H1 (cell line): ENCODE measurements around the gene SRP9. TPM values are rescaled to one million over a fixed set of nuclear protein-coding genes. Genes with fewer than 3 reads are reported as not detected.

Experiments used
- CTCF ChIA-PET: fragments of 300-600 bp; sonication (Branson Sonifier 250); formaldehyde crosslinking; loops from one replicate; lab custom pipeline; 2021; ENCODE audit not compliant: partially characterized antibody; lab: Charles Lee
- POLR2A ChIA-PET: fragments of 300-600 bp; sonication (Branson Sonifier 250); formaldehyde crosslinking; loops from one replicate; lab custom pipeline; 2021; ENCODE audit warnings: inconsistent platforms; ENCODE audit not compliant: partially characterized antibody; lab: Charles Lee
- DNase-seq, 2 experiments: peaks; one replicate each; pipeline versions ENCODE4 v3.0.0 to v3.0.0-alpha.2; 2010 to 2022; ENCODE audit warnings: low spot score in 2 of 2, low read depth in 1 of 2, mixed read lengths in 1 of 2
- FAIRE-seq: peaks from 2 replicates; lab custom pipeline; 2011; peaks lifted over from hg19 to GRCh38; lab: Jason Lieb, UNC
- H2AFZ ChIP-seq: 2 replicates; pipeline ENCODE4 v1.8.1; 2012; ENCODE audit warnings: low read length, inconsistent platforms
- H2AK5ac ChIP-seq: 2 replicates; pipeline ENCODE4 v1.6.1; 2013; ENCODE audit warnings: low read depth, low read length
- H2BK120ac ChIP-seq: replicated peaks from 2 replicates; pipeline ENCODE3; 2013; ENCODE audit warnings: low read depth, low read length, inconsistent platforms
- H2BK12ac ChIP-seq: 2 replicates; pipeline ENCODE4 v1.6.1; 2013; ENCODE audit warnings: low read depth, low read length
- H2BK15ac ChIP-seq: 2 replicates; pipeline ENCODE4 v1.6.1; 2013; ENCODE audit warnings: low read length
- H2BK20ac ChIP-seq: 2 replicates; pipeline ENCODE4 v1.6.1; 2013; ENCODE audit warnings: low read length
- H2BK5ac ChIP-seq: 2 replicates; pipeline ENCODE4 v1.6.1; 2013; ENCODE audit warnings: low read depth, low read length
- H3K14ac ChIP-seq: 2 replicates; pipeline ENCODE4 v1.6.1; 2013; ENCODE audit warnings: inconsistent platforms; ENCODE audit not compliant: insufficient read length
- H3K18ac ChIP-seq: 2 replicates; pipeline ENCODE4 v1.6.1; 2013; ENCODE audit warnings: low read length; ENCODE audit errors: extremely low read depth
- H3K23ac ChIP-seq: 2 replicates; pipeline ENCODE4 v1.6.1; 2013; ENCODE audit warnings: inconsistent platforms; ENCODE audit not compliant: insufficient read length
- H3K23me2 ChIP-seq: 2 replicates; pipeline ENCODE4 v1.6.1; 2013; ENCODE audit warnings: low read depth, low read length
- H3K27ac ChIP-seq: 2 replicates; pipeline ENCODE4 v1.6.1; 2011; ENCODE audit warnings: low read depth, low read length, inconsistent platforms
- H3K27me3 ChIP-seq, 4 experiments: replicated peaks in 1 of 4; 1 replicate in 1 of 4; 2 replicates in 3 of 4; pipeline versions ENCODE4 v1.6.1 to v1.8.1; 2011 to 2013; ENCODE audit warnings: low read length in 3 of 4, mild to moderate bottlenecking in 3 of 4, inconsistent platforms in 2 of 4, mixed read lengths in 2 of 4, moderate library complexity in 1 of 4; ENCODE audit not compliant: control insufficient read depth in 3 of 4, insufficient read depth in 3 of 4; ENCODE audit errors: extremely low read depth in 1 of 4
- H3K36me3 ChIP-seq, 4 experiments: 2 replicates each; pipeline versions ENCODE4 v1.6.1 to v1.8.1; 2011 to 2013; ENCODE audit warnings: mild to moderate bottlenecking in 4 of 4, low read length in 3 of 4, moderate library complexity in 2 of 4, control low read depth in 1 of 4, inconsistent platforms in 1 of 4; ENCODE audit not compliant: insufficient read depth in 4 of 4, control insufficient read depth in 2 of 4
- H3K4ac ChIP-seq: replicated peaks from 2 replicates; pipeline ENCODE3; 2013; ENCODE audit warnings: low read length, low read depth, mixed read lengths, inconsistent platforms; ENCODE audit not compliant: insufficient read length
- H3K4me1 ChIP-seq, 4 experiments: replicated peaks in 1 of 4; 1 replicate in 1 of 4; 2 replicates in 3 of 4; pipeline versions ENCODE4 v1.6.1 to v1.8.1; 2011 to 2013; ENCODE audit warnings: low read length in 3 of 4, inconsistent platforms in 2 of 4, mixed read lengths in 1 of 4; ENCODE audit not compliant: insufficient read depth in 4 of 4, control insufficient read depth in 3 of 4
- H3K4me2 ChIP-seq, 2 experiments: 2 replicates each; pipeline versions ENCODE4 v1.6.1 to v1.8.1; 2011 to 2013; ENCODE audit warnings: low read depth in 2 of 2, low read length in 2 of 2, control low read depth in 1 of 2, inconsistent platforms in 1 of 2, mild to moderate bottlenecking in 1 of 2; ENCODE audit not compliant: insufficient read depth in 1 of 2
- H3K4me3 ChIP-seq, 4 experiments: fragments of 200-600, 300-600 bp in 1 of 4; sonication (generic), shearing (Covaris generic), sonication (Bioruptor Twin) in 1 of 4; 2 replicates each; pipeline versions ENCODE4 v1.5.1 to v1.8.1; 2011 to 2016; ENCODE audit warnings: low read length in 4 of 4, low read depth in 3 of 4, control low read depth in 2 of 4, inconsistent platforms in 2 of 4, mild to moderate bottlenecking in 2 of 4, mixed read lengths in 1 of 4, moderate library complexity in 1 of 4; ENCODE audit not compliant: insufficient read depth in 2 of 4; ENCODE audit errors: extremely low read depth in 1 of 4
- H3K56ac ChIP-seq: replicated peaks from 2 replicates; pipeline ENCODE3; 2013; ENCODE audit warnings: low read depth, mild to moderate bottlenecking, mixed read lengths, low read length, inconsistent platforms; ENCODE audit not compliant: insufficient read length
- H3K79me1 ChIP-seq: 2 replicates; pipeline ENCODE4 v1.6.1; 2013; ENCODE audit warnings: low read depth, low read length, control low read depth
- H3K79me2 ChIP-seq, 2 experiments: 2 replicates each; pipeline versions ENCODE4 v1.6.1 to v1.8.1; 2012 to 2013; ENCODE audit warnings: low read length in 2 of 2, mild to moderate bottlenecking in 2 of 2, inconsistent platforms in 1 of 2; ENCODE audit not compliant: insufficient read depth in 2 of 2, control insufficient read depth in 1 of 2
- H3K9ac ChIP-seq, 4 experiments: replicated peaks in 1 of 4; 1 replicate in 1 of 4; 2 replicates in 3 of 4; pipeline versions ENCODE4 v1.6.1 to v1.8.1; 2011 to 2013; ENCODE audit warnings: low read depth in 3 of 4, low read length in 3 of 4, control low read depth in 2 of 4, mild to moderate bottlenecking in 2 of 4, moderate library complexity in 2 of 4, inconsistent platforms in 1 of 4; ENCODE audit errors: extremely low read depth in 1 of 4
- H3K9me3 ChIP-seq, 2 experiments: 2 replicates each; pipeline versions ENCODE4 v1.6.1 to v1.8.1; 2012 to 2013; ENCODE audit warnings: mild to moderate bottlenecking in 2 of 2, moderate library complexity in 2 of 2, control low read depth in 1 of 2, inconsistent platforms in 1 of 2, low read depth in 1 of 2, low read length in 1 of 2, mixed read lengths in 1 of 2; ENCODE audit not compliant: insufficient read depth in 2 of 2
- H4K20me1 ChIP-seq, 2 experiments: replicated peaks in 1 of 2; 2 replicates each; pipeline versions ENCODE3 to v1.8.1; 2011 to 2013; ENCODE audit warnings: inconsistent platforms in 2 of 2, low read length in 2 of 2, mild to moderate bottlenecking in 1 of 2; ENCODE audit not compliant: insufficient read depth in 2 of 2, control insufficient read depth in 1 of 2
- H4K5ac ChIP-seq: 2 replicates; pipeline ENCODE4 v1.6.1; 2013; ENCODE audit warnings: low read length, low read depth, mixed read lengths, inconsistent platforms; ENCODE audit not compliant: insufficient read length
- H4K8ac ChIP-seq: 2 replicates; pipeline ENCODE4 v1.8.0; 2013; ENCODE audit warnings: mild to moderate bottlenecking, moderate library complexity, low read length, inconsistent platforms; ENCODE audit not compliant: insufficient read depth; ENCODE audit errors: extremely low read depth
- H4K91ac ChIP-seq: replicated peaks from 2 replicates; pipeline ENCODE3; 2013; ENCODE audit warnings: low read length, mixed read lengths, inconsistent platforms; ENCODE audit not compliant: insufficient read length
- EGR1 ChIP-seq: IDR thresholded peaks from 2 replicates; pipeline ENCODE4 v1.6.1; 2011; ENCODE audit warnings: low read depth, low read length, borderline replicate concordance
- GTF2F1 ChIP-seq: IDR thresholded peaks from 2 replicates; pipeline ENCODE4 v1.6.1; 2012; ENCODE audit warnings: low read depth, low read length, improper control_type of control experiment, borderline replicate concordance
- TEAD4 ChIP-seq: IDR thresholded peaks from 2 replicates; pipeline ENCODE4 v1.6.1; 2012; ENCODE audit warnings: low read depth, low read length, inconsistent platforms, mixed read lengths
- WGBS, 2 experiments: shearing (Covaris generic) in 1 of 2; methylation state at CpG; one replicate each; pipeline versions ENCODE4 v1.1.6 to v1.1.7; 2013 to 2015; ENCODE audit warnings: low lambda C conversion rate in 2 of 2, mixed read lengths in 2 of 2, inconsistent platforms in 1 of 2, low coverage in 1 of 2, missing lambda C conversion rate in 1 of 2; ENCODE audit not compliant: insufficient replicate concordance in 2 of 2, insufficient coverage in 1 of 2, insufficient read length in 1 of 2; ENCODE audit errors: extremely low coverage in 1 of 2, missing lambda C conversion rate in 1 of 2; 5-methylcytosine and 5-hydroxymethylcytosine counted together
- polyA plus RNA-seq, 7 experiments: library from polyadenylated mRNA; depleted of rRNA in 3 of 7; stranded (reverse) in 5 of 7; unstranded in 2 of 7; fragments of >200 nt in 5 of 7; fragments of 200-250 nt in 2 of 7; gene quantifications; 1 replicate in 5 of 7; 2 replicates in 1 of 7; 4 replicates in 1 of 7; pipeline versions ENCODE4 v1.2.1 to v1.2.3, GENCODE V29; 2011 to 2013; ENCODE audit warnings: missing spikeins in 2 of 7, mixed read lengths in 2 of 7
- total RNA-seq: library from RNA; stranded (reverse); fragmentation: NEBNext Ultra II Directional; extraction: Animal tissue kit (Norgen Biotek cat#: 25700); gene quantifications from 2 replicates; pipeline ENCODE4 v1.2.1, GENCODE V29; 2021

Gene SRP9
- total and polyA plus RNA-seq, 2 of the 8 experiments (the other 6 are each of a cell fraction or from before 2014, with no cell fraction given), result 446 to 572 TPM

GRCh38 chr1:225749706-225750105 lies 27.9 kb upstream of the SRP9 start:
- no peak overlapping the region for H2BK120ac ChIP-seq
- H3K4me1 ChIP-seq, result peaks cover 2 to 5% (median 3%) of the 10 kb centered on the region in 4 experiments; a peak in 4 of 7 replicates
- no peak overlapping the region for H3K23ac ChIP-seq
- no peak overlapping the region for H3K27ac ChIP-seq
- no peaks in the 10 kb centered on the region for H3K9me3 ChIP-seq
- H2BK15ac ChIP-seq, result no peak overlapping the region
- no peak overlapping the region for H4K8ac ChIP-seq
- H4K91ac ChIP-seq, result no peak overlapping the region
- H3K4ac ChIP-seq, result no peak overlapping the region
- DNase-seq (no peak), FAIRE-seq (no peak)
- H3K79me1 ChIP-seq, result no peaks in the 10 kb centered on the region
- H3K36me3 ChIP-seq, result no peaks in the 10 kb centered on the region
- no peaks in the 10 kb centered on the region for H4K20me1 ChIP-seq
- no peak overlapping the region for H3K9ac ChIP-seq
- H3K14ac ChIP-seq, result no peak overlapping the region
- H3K56ac ChIP-seq, result no peak overlapping the region
- no peak overlapping the region for H2AFZ ChIP-seq
- H3K79me2 ChIP-seq, result no peaks in the 10 kb centered on the region
- H3K27me3 ChIP-seq, result 0 out of 7 replicates have a peak, but pooled peaks cover 0 to 4% (median 0%) of the 10 kb centered on the region in 4 experiments
- 90% methylated on average over 2 of the region's 3 CpGs; no CpG with 5 or more reads in 1 of the 2 experiments for WGBS, 2 experiments
- H3K4me3 ChIP-seq, result no peak overlapping the region
- no peak overlapping the region for H2BK20ac ChIP-seq
- H3K18ac ChIP-seq, result no peak overlapping the region
- no peak overlapping the region for H2BK12ac ChIP-seq
- ChIA-PET CTCF (interaction anchor here (0.6 to 1.9 kb wide), 2 partner anchors 20 to 96 kb away, joined by 3 to 4 read pairs; no protein-coding TSS in a partner anchor), POLR2A (interaction anchor here (1.0 to 2.4 kb wide), 3 partner anchors 21 to 28 kb away, joined by 4 to 6 read pairs (median 5); partner anchors contain the start of gene SRP9)
- H3K23me2 ChIP-seq, result 0 out of 2 replicates have a peak, but pooled peaks cover 2% of the 10 kb centered on the region
- no peak overlapping the region for H2BK5ac ChIP-seq
- H2AK5ac ChIP-seq, result no peak overlapping the region
- H4K5ac ChIP-seq, result no peak overlapping the region
- no peak overlapping the region for H3K4me2 ChIP-seq
- TF ChIP-seq TEAD4 (no peak), GTF2F1 (no peak), EGR1 (no peak)
